H1 (cell line): Measurements from ENCODE around the gene ELP1. TPM values are rescaled to one million over a fixed set of nuclear protein-coding genes. Genes with fewer than 3 reads are reported as not detected.

Experiments
- CTCF ChIP-seq, 3 experiments: IDR thresholded peaks; 1 replicate in 2 of 3; 2 replicates in 1 of 3; pipeline versions ENCODE4 v1.5.1 to v1.6.1; 2011; ENCODE audit warnings: low read length in 3 of 3, mild to moderate bottlenecking in 3 of 3, inconsistent platforms in 2 of 3, low read depth in 1 of 3, moderate library complexity in 1 of 3; ENCODE audit not compliant: insufficient read depth in 1 of 3; ENCODE audit errors: control extremely low read depth in 1 of 3
- MAX ChIP-seq: IDR thresholded peaks from 2 replicates; pipeline ENCODE4 v1.6.1; 2012; ENCODE audit warnings: inconsistent platforms
- polyA plus RNA-seq, 7 experiments: library from polyadenylated mRNA; depleted of rRNA in 3 of 7; stranded (reverse) in 5 of 7; unstranded in 2 of 7; fragments of >200 nt in 5 of 7; fragments of 200-250 nt in 2 of 7; gene quantifications; 1 replicate in 5 of 7; 2 replicates in 1 of 7; 4 replicates in 1 of 7; pipeline versions ENCODE4 v1.2.1 to v1.2.3, GENCODE V29; 2011 to 2013; ENCODE audit warnings: missing spikeins in 2 of 7, mixed read lengths in 2 of 7
- total RNA-seq: library from RNA; stranded (reverse); fragmentation: NEBNext Ultra II Directional; extraction: Animal tissue kit (Norgen Biotek cat#: 25700); gene quantifications from 2 replicates; pipeline ENCODE4 v1.2.1, GENCODE V29; 2021

ELP1 gene
- total and polyA plus RNA-seq, 2 of the 8 experiments (the other 6 are each of a cell fraction or from before 2014, with no cell fraction given) = 13.9 to 31.3 TPM

GRCh38 chr9:108897324-108898096 lies 36.4 kb downstream of the ELP1 start (continued):
- TF ChIP-seq CTCF (IDR thresholded peaks at IDR 0.05; ENCODE audit: control extremely low read depth in 1 of 3, insufficient read depth in 1 of 3, low read depth in 1 of 3, low read length in 3 of 3) (no peak), MAX (no peak)
